Activated CD8-positive, alpha-beta memory T cell treated with anti-CD3 and anti-CD28 coated beads, Interleukin-2, amount 50 U/mL, for 1 hour (primary cell): Measurements from ENCODE around the gene C20orf204.
"Not testable (repeated sequence)": the region's sequence is repeated elsewhere in the genome, so short reads cannot be mapped to it uniquely, and the experiment has no call there.

Experiments
- DNase-seq: peaks from one replicate; pipeline ENCODE4 v3.0.0-alpha.2; 2020; ENCODE audit errors: extremely low read depth

Gene C20orf204

GRCh38 chr20:64035933-64036345, at the start of gene C20orf204:
Gene C20orf204, plus strand, starts transcription at chr20:64036182. Its CDS starts 142 bp downstream, at chr20:64036324.
- no peak for DNase-seq

- DNase-seq: no peak
Observed at GRCh38 chr20:64000906-64001305, 35.1 kb upstream of the C20orf204 start.

- DNase-seq: no peak
Observed at GRCh38 chr20:64001607-64002011, 34.4 kb upstream of the C20orf204 start.

GRCh38 chr20:64003960-64004725, 31.8 kb upstream of the C20orf204 start:
- DNase-seq: no peak

DNA sequence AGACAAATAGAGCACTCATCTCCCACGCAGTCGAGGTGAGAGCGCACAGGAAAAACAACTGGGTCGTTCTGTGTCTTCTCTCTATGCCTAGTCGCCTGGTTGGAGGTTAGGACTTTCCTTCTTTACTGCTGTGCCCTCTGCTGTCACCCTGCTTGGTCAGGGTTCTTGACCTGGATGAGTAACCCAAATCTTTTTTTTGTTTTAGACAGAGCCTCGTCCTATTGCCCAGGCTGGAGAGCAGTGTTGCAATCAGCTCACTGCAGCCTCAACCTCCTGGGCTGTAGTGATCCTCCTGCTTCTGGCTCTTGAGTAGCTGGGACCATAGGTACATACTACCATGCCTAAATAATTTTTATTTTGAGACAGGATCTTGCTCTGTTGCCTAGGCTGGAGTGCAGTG, 30.6 kb upstream of the C20orf204 start:
- DNase-seq: no peak

DNA sequence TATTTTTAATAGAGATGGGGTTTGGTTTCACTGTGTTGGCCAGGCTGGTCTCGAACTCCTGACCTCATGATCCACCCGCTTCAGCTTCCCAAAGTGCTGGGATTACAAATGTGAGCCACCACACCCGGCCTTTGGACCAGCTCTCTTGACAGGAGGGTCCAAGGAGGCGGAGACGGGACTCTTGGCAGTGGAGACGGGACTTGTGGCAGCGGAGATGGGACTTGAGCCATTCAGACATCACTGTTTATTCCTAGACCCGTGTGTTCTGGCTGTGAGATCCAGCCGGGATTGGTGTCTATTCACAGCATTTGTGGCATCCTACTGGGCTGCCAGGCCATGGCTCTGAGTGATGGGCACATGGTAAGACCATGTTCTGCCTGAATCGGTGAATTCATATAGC, 29.5 kb upstream of the C20orf204 start:
- no peak for DNase-seq

- DNase-seq: no peak
Observed at GRCh38 chr20:64006902-64007301, 29.1 kb upstream of the C20orf204 start.

DNA sequence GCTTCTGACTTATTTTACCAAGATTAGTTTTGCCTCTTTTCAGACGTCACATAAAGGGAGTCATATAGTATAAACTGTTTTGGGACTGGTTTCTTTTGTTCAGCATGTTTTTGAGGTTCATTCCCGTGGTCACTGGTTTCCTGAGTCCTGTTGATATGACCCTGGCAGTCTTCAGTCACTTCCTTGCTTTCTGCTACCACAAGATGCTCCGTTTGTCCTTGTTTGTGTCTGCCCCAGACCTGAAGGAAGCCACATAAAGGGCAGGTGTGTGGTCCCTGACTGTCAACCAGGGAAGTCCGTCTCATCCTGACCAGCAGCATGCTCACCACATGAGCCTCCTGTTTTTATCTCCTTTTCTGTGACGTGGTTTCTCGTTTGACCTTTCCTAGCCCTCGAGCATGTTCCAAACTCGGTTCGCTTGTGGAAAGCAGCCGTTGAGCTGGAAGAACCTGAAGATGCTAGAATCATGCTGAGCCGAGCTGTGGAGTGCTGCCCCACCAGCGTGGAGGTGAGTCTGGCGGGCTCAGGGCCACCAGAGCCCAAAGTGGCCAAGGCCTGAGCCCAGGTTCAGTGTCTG, 26.1 kb upstream of the C20orf204 start:
- no peak for DNase-seq

DNA sequence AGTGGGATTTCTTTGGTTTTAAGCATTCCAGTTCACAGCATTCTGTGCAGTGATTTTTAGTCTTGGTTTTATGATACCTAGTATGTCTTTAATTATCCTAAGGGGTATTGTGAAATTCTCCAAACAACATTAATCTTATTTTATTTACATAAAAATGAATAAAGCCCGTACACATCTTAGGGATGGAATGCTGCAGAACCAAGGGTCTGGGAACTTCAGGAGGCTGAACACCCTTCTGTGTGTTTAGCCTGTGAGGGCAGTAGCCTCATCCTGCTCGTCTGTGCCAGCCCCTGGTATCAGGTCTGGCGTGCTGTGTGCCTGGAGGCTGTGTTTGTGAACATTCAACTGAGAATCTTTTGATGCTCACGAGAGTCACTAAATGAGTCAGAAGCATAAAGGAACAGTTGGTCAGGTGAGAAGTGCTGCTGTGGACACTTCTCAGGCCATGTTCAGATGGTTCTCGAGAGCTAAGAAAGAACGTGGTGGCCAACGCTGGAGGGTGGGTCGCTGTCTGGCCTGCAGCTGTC, 25.2 kb upstream of the C20orf204 start:
- no peak for DNase-seq

- no peak for DNase-seq
Observed at GRCh38 chr20:64011366-64011779, 24.6 kb upstream of the C20orf204 start.

DNA sequence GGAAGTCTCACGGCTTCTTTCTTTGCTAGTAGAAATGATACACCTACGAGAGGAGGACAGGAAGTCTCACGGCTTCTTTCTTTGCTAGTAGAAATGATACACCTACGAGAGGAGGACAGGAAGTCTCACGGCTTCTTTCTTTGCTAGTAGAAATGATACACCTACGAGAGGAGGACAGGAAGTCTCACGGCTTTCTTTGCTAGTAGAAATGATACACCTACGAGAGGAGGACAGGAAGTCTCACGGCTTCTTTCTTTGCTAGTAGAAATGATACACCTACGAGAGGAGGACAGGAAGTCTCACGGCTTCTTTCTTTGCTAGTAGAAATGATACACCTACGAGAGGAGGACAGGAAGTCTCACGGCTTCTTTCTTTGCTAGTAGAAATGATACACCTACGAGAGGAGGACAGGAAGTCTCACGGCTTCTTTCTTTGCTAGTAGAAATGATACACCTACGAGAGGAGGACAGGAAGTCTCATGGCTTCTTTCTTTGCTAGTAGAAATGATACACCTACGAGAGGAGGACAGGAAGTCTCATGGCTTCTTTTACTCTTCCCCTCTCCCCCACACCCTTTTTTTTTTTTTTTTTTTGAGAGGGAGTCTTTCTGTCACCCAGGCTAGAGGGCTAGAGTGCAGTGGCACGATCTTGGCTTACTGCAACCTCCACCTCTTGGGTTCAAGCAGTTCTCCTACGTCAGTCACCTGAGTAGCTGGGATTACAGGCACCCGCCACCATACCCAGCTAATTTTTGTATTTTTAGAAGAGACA, 23.4 kb upstream of the C20orf204 start:
- DNase-seq: not testable (repeated sequence)

- no peak for DNase-seq
Observed at GRCh38 chr20:64015635-64016034, 20.3 kb upstream of the C20orf204 start.

DNA sequence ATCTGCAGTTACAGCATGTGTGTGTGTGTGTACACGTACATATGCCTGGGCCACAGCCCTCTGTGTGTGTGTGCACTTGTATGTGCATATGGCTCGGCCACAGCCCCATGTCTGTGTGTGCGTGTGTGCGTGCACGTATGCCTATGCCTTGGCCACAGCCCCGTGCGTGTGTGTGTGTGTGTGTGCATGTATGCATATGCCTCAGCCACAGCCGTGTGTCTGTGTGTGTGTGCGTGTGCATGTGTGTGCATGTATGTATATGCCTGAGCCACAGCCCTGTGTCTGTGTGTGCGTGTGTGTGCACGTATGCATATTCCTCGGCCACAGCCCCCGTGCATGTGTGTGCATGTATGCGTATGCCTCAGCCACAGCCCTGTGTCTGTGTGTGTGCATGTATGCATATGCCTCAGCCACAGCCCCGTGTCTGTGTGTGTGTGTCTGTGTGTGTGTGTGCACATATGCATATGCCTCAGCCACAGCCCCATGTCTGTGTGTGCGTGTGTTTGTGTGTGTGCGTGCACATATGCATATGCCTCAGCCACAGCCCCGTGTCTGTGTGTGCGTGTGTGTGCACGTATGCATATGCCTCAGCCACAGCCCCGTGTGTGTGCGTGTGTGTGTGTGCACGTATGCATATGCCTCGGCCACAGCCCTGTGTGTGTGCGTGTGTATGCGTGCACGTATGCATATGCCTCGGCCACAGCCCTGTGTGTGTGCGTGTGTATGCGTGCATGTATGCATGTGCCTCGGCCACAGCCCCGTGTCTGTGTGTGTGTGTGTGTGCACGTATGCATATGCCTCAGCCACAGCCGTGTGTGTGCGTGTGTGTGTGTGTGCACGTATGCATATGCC, 14.6 kb upstream of the C20orf204 start:
- DNase-seq: no peak

GRCh38 chr20:64022671-64023360, 13.2 kb upstream of the C20orf204 start:
- no peak for DNase-seq

DNA sequence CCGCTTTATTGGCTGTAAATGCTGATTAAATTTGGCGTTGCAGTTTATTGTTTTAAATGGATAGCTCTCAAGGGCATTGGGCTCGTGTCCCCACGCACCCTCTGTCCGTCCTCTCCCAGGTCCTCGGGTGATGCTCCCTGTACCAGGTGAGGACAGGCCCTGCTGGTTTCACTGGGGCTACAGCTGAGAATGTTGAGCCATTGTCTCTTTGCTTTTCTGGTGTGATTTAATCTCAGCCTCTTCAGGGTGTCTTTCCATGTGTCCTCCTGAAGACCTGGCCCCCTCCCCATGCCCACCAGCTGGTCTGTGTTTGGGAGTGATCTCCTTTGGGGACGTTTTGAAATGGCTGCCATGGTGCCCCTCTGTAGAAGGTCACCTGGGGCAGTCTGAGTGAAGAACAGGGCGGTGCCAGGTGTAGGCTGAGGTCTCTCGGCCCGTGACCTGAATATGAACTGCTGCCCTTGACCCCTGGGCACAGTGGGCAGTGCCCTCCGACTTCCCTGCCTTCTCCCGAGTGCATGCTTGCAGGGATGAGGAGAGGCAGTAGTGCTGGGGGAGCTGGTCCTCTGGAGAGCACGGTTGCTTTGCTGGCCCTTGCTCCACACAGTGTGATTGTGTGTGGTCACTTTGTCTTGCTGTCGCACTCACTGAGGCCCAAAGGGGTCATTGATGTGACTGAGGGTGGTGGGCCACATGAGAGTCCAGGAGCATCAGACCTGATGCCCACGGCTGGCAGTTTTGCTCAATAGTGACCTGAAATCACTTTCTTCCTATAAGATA, 12.4 kb upstream of the C20orf204 start:
- no peak for DNase-seq

DNA sequence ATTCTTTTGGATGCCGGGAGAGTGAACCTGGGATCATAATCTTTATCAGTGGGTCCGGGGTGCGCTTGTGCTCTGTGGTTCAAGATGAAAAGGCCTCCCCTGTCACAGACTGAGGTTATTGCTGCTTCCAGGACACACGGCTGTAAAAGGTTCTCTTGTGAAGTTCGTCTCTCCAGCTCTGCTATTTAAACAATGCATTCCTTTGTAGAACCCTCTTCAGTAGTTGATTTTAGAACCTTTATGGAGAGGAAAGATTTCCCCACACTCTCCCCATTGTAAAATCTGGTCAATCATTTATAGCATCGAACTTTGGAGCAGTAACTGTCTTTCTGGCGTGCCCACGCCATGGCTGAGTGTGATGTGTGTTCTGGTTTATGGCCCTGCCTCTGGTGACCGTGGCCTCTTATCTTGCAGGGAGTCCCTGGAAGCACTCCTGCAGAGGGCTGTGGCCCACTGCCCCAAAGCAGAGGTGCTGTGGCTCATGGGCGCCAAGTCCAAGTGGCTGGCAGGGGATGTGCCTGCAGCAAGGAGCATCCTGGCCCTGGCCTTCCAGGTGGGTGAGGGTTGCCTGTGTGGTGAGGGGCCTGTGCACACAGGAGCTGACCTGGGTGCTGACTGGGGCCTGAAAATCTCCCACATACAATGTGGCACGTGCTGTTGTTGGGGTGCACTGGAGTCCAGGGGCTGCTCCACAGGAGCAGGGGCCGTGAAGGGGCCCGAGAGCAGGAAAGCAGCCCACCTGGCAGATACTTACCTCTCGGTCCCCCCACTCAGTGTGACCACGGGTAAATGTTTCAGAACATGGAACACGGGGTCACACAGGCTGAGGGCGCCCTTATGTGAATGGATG, 11.6 kb upstream of the C20orf204 start:
- DNase-seq: no peak

GRCh38 chr20:64025101-64025825, 10.7 kb upstream of the C20orf204 start:
- DNase-seq: no peak

- DNase-seq: no peak
Observed at GRCh38 chr20:64025826-64026412, 10.1 kb upstream of the C20orf204 start.
